ENCODE measurements around the gene CARD8.
A peak's percentile ranks its signal among the peaks of the same experiment; 100 is the strongest.
"Not testable (repeated sequence)": the region's sequence is repeated elsewhere in the genome, so short reads cannot be mapped to it uniquely, and the experiment has no call there.

Gene CARD8

GRCh38 chr19:48258992-48259391, 3.3 kb upstream of the CARD8 start:
- peaks cover 3 to 10% of the 10 kb centered on the region in 2 donors for H3K4me1 ChIP-seq (ENCODE audit: control insufficient read depth in 1 of 2, insufficient read depth in 2 of 2, low read length in 2 of 2)
- H3K4me3 ChIP-seq (ENCODE audit: low read depth in 1 of 2, low read length in 2 of 2); H3K9me3 ChIP-seq (ENCODE audit: control insufficient read depth in 1 of 2, low read length in 2 of 2); H3K27me3 ChIP-seq (ENCODE audit: low read depth, low read length); H3K36me3 ChIP-seq (ENCODE audit: control insufficient read depth in 1 of 2, insufficient read depth in 2 of 2, low read length in 2 of 2); H3K27ac ChIP-seq (ENCODE audit: low read length): not testable (repeated sequence)

- Histone ChIP-seq H3K9me3 (ENCODE audit: control insufficient read depth in 1 of 2, low read length in 2 of 2) (no peaks in the 10 kb centered on the region), H3K36me3 (ENCODE audit: control insufficient read depth in 1 of 2, insufficient read depth in 2 of 2, low read length in 2 of 2) (no peaks in the 10 kb centered on the region), H3K4me1 (ENCODE audit: control insufficient read depth in 1 of 2, insufficient read depth in 2 of 2, low read length in 2 of 2) (peaks cover 3 to 17% of the 10 kb centered on the region in 2 donors), H3K27ac (ENCODE audit: low read length) (peak overlapping the region; percentile 51), H3K27me3 (ENCODE audit: low read depth, low read length) (no peaks in the 10 kb centered on the region), H3K4me3 (ENCODE audit: low read depth in 1 of 2, low read length in 2 of 2) (no peak overlapping the region)
Observed at GRCh38 chr19:48258350-48258749, 2.6 kb upstream of the CARD8 start.

DNA sequence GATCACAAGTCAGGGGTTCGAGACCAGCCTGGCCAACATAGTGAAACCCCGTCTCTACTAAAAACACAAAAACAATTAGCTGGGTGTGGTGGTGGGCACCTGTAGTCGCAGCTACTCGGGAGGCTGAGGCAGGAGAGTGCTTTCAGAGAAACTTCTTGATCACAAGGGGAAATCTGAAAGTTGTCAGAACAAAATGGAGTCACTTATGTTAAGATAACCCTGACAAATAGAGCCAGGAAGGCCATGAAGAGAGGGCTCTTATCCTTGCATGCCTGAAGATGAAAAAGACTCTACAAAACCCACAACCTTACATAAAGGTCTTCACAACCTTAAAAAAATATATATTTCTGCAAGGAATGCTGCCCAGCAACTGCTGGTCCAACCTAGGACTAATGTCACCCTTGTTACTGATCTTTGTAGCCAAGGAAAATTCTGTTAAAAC, 1.2 kb downstream of the CARD8 start:
- Histone ChIP-seq H3K27ac (ENCODE audit: low read length) (no peak overlapping the region), H3K4me1 (ENCODE audit: control insufficient read depth in 1 of 2, insufficient read depth in 2 of 2, low read length in 2 of 2) (peaks cover 17 to 20% of the 10 kb centered on the region in 2 donors), H3K4me3 (ENCODE audit: low read depth in 1 of 2, low read length in 2 of 2) (peak overlapping the region; percentile 78 to 98), H3K9me3 (ENCODE audit: control insufficient read depth in 1 of 2, low read length in 2 of 2) (no peaks in the 10 kb centered on the region), H3K36me3 (ENCODE audit: control insufficient read depth in 1 of 2, insufficient read depth in 2 of 2, low read length in 2 of 2) (peaks cover 0 to 3% of the 10 kb centered on the region in 2 donors), H3K27me3 (ENCODE audit: low read depth, low read length) (no peaks in the 10 kb centered on the region)

DNA sequence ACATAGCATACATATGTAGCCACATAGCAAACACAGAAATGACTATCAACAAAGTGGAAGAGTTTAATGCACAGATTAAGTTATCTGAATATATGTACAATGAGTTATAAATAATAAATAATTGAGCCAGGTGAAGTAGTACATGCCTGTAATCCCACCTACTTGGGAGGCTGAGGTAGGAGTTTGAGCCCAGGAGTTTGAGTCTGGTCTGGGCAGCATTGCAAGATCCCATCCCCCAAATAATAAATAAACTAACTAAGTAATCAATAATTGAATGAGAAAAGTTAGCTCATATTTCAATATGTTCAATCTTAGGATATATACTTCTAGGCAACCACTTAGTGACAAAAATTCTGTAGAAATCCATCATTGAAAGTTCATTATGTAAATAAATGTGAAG, 1.7 kb downstream of the CARD8 start:
- H3K27ac ChIP-seq (ENCODE audit: low read length): no peak overlapping the region
- peaks cover 17 to 20% of the 10 kb centered on the region in 2 donors for H3K4me1 ChIP-seq (ENCODE audit: control insufficient read depth in 1 of 2, insufficient read depth in 2 of 2, low read length in 2 of 2)

DNA sequence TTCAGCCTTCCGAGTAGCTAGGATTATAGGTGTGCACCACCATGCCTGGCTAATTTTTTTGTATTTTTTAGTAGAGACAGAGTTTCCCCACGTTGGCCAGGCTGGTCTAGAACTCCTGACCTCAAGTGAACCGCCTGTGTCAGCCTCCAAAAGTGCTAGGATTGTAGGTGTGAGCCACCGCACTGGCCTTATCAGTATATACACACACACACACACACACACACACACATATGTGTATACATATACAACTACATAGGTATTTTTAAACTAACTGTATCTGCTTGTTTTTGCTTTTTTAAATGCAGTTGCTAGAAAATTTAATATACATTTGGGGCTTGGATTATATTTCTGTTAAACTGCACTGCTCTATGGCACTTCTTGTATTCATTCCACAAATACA, 3.1 kb downstream of the CARD8 start:
- H3K9me3 ChIP-seq (ENCODE audit: control insufficient read depth in 1 of 2, low read length in 2 of 2): no peaks in the 10 kb centered on the region
- H3K4me1 ChIP-seq (ENCODE audit: control insufficient read depth in 1 of 2, insufficient read depth in 2 of 2, low read length in 2 of 2): peaks cover 17 to 25% of the 10 kb centered on the region in 2 donors
- no peak overlapping the region for H3K4me3 ChIP-seq (ENCODE audit: low read depth in 1 of 2, low read length in 2 of 2)
- peaks cover 3 to 9% of the 10 kb centered on the region in 2 donors for H3K36me3 ChIP-seq (ENCODE audit: control insufficient read depth in 1 of 2, insufficient read depth in 2 of 2, low read length in 2 of 2)
- no peaks in the 10 kb centered on the region for H3K27me3 ChIP-seq (ENCODE audit: low read depth, low read length)
- no peak overlapping the region for H3K27ac ChIP-seq (ENCODE audit: low read length)

More for the DNA sequence above, 1.7 kb downstream of the CARD8 start:
- Histone ChIP-seq H3K9me3 (ENCODE audit: control insufficient read depth in 1 of 2, low read length in 2 of 2) (no peaks in the 10 kb centered on the region), H3K4me3 (ENCODE audit: low read depth in 1 of 2, low read length in 2 of 2) (peak overlapping the region in 1 of 2 donors; percentile 78), H3K27me3 (ENCODE audit: low read depth, low read length) (no peaks in the 10 kb centered on the region), H3K36me3 (ENCODE audit: control insufficient read depth in 1 of 2, insufficient read depth in 2 of 2, low read length in 2 of 2) (peaks cover 0 to 5% of the 10 kb centered on the region in 2 donors)

DNA sequence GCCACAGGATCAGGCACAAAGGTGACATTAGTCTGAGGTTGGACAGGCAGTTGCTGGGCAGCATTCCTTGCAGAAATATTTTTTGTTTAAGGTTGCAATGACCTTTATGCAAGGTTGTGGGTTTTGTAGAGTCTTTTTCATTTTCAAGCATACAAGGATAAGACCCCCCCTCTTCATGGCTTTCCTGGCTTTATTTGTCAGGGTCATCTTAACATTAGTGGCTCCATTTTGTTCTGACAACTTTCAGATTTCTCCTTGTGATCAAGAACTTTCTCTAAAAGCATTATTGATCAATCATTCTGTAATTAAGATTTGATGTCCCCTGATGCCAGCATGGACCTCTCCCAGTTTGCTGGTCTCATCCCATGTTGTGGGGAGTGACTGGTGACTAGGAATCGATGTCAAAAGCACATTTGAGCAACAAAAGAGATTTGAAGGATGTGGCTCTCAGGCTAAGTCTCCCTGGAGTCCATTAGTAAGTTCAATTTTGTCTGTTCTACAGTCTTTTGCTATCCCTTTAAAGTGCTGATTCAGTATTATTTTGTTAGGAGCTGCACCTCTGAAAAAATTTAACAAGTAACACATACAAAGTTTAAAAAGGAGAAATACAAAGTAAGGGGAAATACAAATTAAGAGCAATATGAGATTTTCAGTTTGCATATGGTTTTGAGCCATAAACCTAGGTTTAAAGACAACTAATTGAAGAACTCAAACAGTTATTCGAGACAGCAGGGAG, 5.3 kb downstream of the CARD8 start:
- Histone ChIP-seq H3K36me3 (ENCODE audit: control insufficient read depth in 1 of 2, insufficient read depth in 2 of 2, low read length in 2 of 2) (peaks cover 3 to 9% of the 10 kb centered on the region in 2 donors), H3K4me3 (ENCODE audit: low read depth in 1 of 2, low read length in 2 of 2) (no peak overlapping the region), H3K27ac (ENCODE audit: low read length) (peak overlapping the region; percentile 77), H3K27me3 (ENCODE audit: low read depth, low read length) (no peaks in the 10 kb centered on the region), H3K9me3 (ENCODE audit: control insufficient read depth in 1 of 2, low read length in 2 of 2) (no peaks in the 10 kb centered on the region), H3K4me1 (ENCODE audit: control insufficient read depth in 1 of 2, insufficient read depth in 2 of 2, low read length in 2 of 2) (peaks cover 17 to 25% of the 10 kb centered on the region in 2 donors)

- Histone ChIP-seq H3K4me3 (ENCODE audit: low read depth in 1 of 2, low read length in 2 of 2) (peak overlapping the region; percentile 53 to 56), H3K36me3 (ENCODE audit: control insufficient read depth in 1 of 2, insufficient read depth in 2 of 2, low read length in 2 of 2) (peaks cover 3 to 9% of the 10 kb centered on the region in 2 donors), H3K27ac (ENCODE audit: low read length) (peak overlapping the region; percentile 88), H3K4me1 (ENCODE audit: control insufficient read depth in 1 of 2, insufficient read depth in 2 of 2, low read length in 2 of 2) (peaks cover 14 to 20% of the 10 kb centered on the region in 2 donors), H3K27me3 (ENCODE audit: low read depth, low read length) (no peaks in the 10 kb centered on the region), H3K9me3 (ENCODE audit: control insufficient read depth in 1 of 2, low read length in 2 of 2) (no peaks in the 10 kb centered on the region)
Observed at GRCh38 chr19:48249502-48250014, 6.2 kb downstream of the CARD8 start.

- peaks cover 3 to 9% of the 10 kb centered on the region in 2 donors for H3K36me3 ChIP-seq (ENCODE audit: control insufficient read depth in 1 of 2, insufficient read depth in 2 of 2, low read length in 2 of 2)
- H3K27me3 ChIP-seq (ENCODE audit: low read depth, low read length): no peaks in the 10 kb centered on the region
- peak overlapping the region in 1 of 2 donors; percentile 12 for H3K4me3 ChIP-seq (ENCODE audit: low read depth in 1 of 2, low read length in 2 of 2)
- H3K27ac ChIP-seq (ENCODE audit: low read length): no peak overlapping the region
- H3K4me1 ChIP-seq (ENCODE audit: control insufficient read depth in 1 of 2, insufficient read depth in 2 of 2, low read length in 2 of 2): peaks cover 7 to 14% of the 10 kb centered on the region in 2 donors
- no peaks in the 10 kb centered on the region for H3K9me3 ChIP-seq (ENCODE audit: control insufficient read depth in 1 of 2, low read length in 2 of 2)
Observed at GRCh38 chr19:48248081-48248833, 7.5 kb downstream of the CARD8 start.

DNA sequence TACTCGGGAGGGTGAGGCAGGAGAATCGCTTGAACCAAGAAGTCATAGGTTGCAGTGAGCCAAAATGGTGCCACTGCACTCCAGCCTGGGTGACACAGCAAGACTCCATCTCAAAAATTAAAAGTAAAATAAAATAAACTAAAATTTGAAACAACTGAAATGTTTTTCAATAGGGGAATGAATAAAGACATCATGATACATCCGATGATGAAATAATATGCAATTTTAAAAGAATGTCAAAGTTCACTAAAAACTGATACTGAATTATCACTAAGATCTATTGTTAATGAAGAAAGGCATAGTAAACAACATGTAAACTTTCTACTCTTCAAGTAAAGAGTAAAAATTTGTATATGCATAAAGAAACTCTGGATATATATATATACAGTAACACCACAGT, 8.5 kb downstream of the CARD8 start:
- H3K27me3 ChIP-seq (ENCODE audit: low read depth, low read length): no peaks in the 10 kb centered on the region
- H3K4me1 ChIP-seq (ENCODE audit: control insufficient read depth in 1 of 2, insufficient read depth in 2 of 2, low read length in 2 of 2): peaks cover 5 to 14% of the 10 kb centered on the region in 2 donors
- H3K36me3 ChIP-seq (ENCODE audit: control insufficient read depth in 1 of 2, insufficient read depth in 2 of 2, low read length in 2 of 2): peaks cover 3 to 9% of the 10 kb centered on the region in 2 donors
- H3K27ac ChIP-seq (ENCODE audit: low read length): no peak overlapping the region
- no peak overlapping the region for H3K4me3 ChIP-seq (ENCODE audit: low read depth in 1 of 2, low read length in 2 of 2)
- H3K9me3 ChIP-seq (ENCODE audit: control insufficient read depth in 1 of 2, low read length in 2 of 2): no peaks in the 10 kb centered on the region

DNA sequence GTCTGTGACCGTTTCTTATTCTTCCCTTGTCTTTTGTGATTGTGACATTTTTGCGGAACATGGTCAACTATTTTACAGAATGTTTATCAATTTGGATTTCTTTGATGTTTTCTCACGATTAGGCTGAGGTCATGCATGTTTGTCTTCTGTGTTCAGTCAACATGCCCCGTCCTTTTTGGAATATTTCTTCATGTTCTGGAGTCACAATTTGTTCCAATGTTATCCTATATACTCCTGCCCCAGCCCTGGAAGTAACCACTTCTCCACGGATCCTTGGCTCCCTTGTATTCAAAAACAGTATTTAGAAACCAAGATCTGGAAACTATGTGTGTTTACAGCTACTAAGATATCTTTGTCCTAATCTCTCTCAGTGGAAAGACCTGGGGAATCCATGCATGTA, 9.6 kb downstream of the CARD8 start:
- H3K27me3 ChIP-seq (ENCODE audit: low read depth, low read length): no peaks in the 10 kb centered on the region
- H3K4me1 ChIP-seq (ENCODE audit: control insufficient read depth in 1 of 2, insufficient read depth in 2 of 2, low read length in 2 of 2): peaks cover 5 to 7% of the 10 kb centered on the region in 2 donors

GRCh38 chr19:48244281-48244680, 11.4 kb downstream of the CARD8 start:
- Histone ChIP-seq H3K36me3 (ENCODE audit: control insufficient read depth in 1 of 2, insufficient read depth in 2 of 2, low read length in 2 of 2) (peaks cover 13% of the 10 kb centered on the region in 2 donors), H3K27me3 (ENCODE audit: low read depth, low read length) (no peaks in the 10 kb centered on the region), H3K4me1 (ENCODE audit: control insufficient read depth in 1 of 2, insufficient read depth in 2 of 2, low read length in 2 of 2) (peaks cover 0 to 5% of the 10 kb centered on the region in 2 donors), H3K4me3 (ENCODE audit: low read depth in 1 of 2, low read length in 2 of 2) (no peak overlapping the region), H3K27ac (ENCODE audit: low read length) (no peak overlapping the region), H3K9me3 (ENCODE audit: control insufficient read depth in 1 of 2, low read length in 2 of 2) (no peaks in the 10 kb centered on the region)

More for the DNA sequence above, 9.6 kb downstream of the CARD8 start:
- Histone ChIP-seq H3K27ac (ENCODE audit: low read length) (no peak overlapping the region), H3K9me3 (ENCODE audit: control insufficient read depth in 1 of 2, low read length in 2 of 2) (no peaks in the 10 kb centered on the region), H3K4me3 (ENCODE audit: low read depth in 1 of 2, low read length in 2 of 2) (no peak overlapping the region), H3K36me3 (ENCODE audit: control insufficient read depth in 1 of 2, insufficient read depth in 2 of 2, low read length in 2 of 2) (peaks cover 3 to 9% of the 10 kb centered on the region in 2 donors)
